Esophagus (tissue), 2 donors: Measurements from ENCODE around the gene GNG14. TPM values are rescaled to one million over a fixed set of nuclear protein-coding genes. Genes with fewer than 3 reads are reported as not detected.
A peak's percentile ranks its signal among the peaks of the same experiment; 100 is the strongest.

Experiments used
- H3K27ac ChIP-seq, 2 donors: one replicate each; pipeline ENCODE4 v1.5.1; 2013; ENCODE audit warnings: low read depth in 2 of 2, mild to moderate bottlenecking in 2 of 2, inconsistent platforms in 1 of 2, low read length in 1 of 2, moderate library complexity in 1 of 2
- H3K27me3 ChIP-seq, 2 donors: one replicate each; pipeline ENCODE4 v1.6.1; 2013; ENCODE audit warnings: low read length in 2 of 2, control low read depth in 1 of 2, mild to moderate bottlenecking in 1 of 2; ENCODE audit not compliant: insufficient read depth in 2 of 2, control insufficient read depth in 1 of 2
- H3K36me3 ChIP-seq, 2 donors: one replicate each; pipeline ENCODE4 v1.6.1; 2013; ENCODE audit warnings: low read length in 1 of 2; ENCODE audit not compliant: control insufficient read depth in 2 of 2, insufficient read depth in 2 of 2
- H3K4me1 ChIP-seq, 2 donors: one replicate each; pipeline ENCODE4 v1.6.1; 2013; ENCODE audit warnings: low read length in 1 of 2; ENCODE audit not compliant: control insufficient read depth in 2 of 2, insufficient read depth in 2 of 2
- H3K4me3 ChIP-seq, 2 donors: one replicate each; pipeline ENCODE4 v1.5.1; 2013; ENCODE audit warnings: low read length in 2 of 2, mild to moderate bottlenecking in 2 of 2, low read depth in 1 of 2, moderate library complexity in 1 of 2
- H3K9me3 ChIP-seq, 2 donors: one replicate each; pipeline ENCODE4 v1.6.1; 2013; ENCODE audit warnings: mild to moderate bottlenecking in 2 of 2, low read depth in 1 of 2, low read length in 1 of 2, moderate library complexity in 1 of 2; ENCODE audit not compliant: control insufficient read depth in 2 of 2, insufficient read depth in 1 of 2
- WGBS, 2 donors: extraction: QIAGEN DNeasy Blood & Tissue Kit; methylation state at CpG; one replicate each; pipeline ENCODE4 v1.1.7; 2013; 5-methylcytosine and 5-hydroxymethylcytosine counted together
- polyA plus RNA-seq, 2 donors: library from polyadenylated mRNA; stranded (reverse); fragments of 200-250 nt; gene quantifications; one replicate each; pipeline ENCODE4 v1.2.3, GENCODE V29; 2013
- donor health status: healthy with polysubstance abuse.
- donor health status: Bipolar disorder and iron deficiency.

The GNG14 gene
- polyA plus RNA-seq, 2 donors, result not detected

DNA sequence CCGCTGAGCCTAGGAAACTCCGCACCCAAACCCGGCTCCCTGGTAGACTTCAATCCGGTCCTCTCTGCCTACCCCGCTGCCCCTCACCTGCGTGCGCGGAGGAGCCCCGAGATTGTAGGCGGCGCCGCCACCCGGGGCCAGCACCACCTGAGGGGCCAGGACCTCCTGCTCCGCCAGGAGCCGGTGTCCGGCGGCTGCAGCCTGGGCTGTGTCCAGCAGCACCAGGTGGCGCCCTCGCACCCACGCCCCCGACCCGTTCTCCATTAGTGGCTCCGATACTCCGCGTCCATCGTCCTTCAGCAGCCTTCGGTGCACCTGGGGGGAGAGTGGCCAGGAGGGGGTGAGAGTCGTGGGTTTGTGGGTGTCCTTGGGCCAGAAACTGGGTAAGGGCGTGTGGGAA is 39.7 kb upstream of the GNG14 start:
- H3K36me3 ChIP-seq, result peaks cover 0 to 3% of the 10 kb centered on the region in 2 donors
- peak overlapping the region; percentile 6 to 8 for H3K4me3 ChIP-seq
- no peaks in the 10 kb centered on the region for H3K9me3 ChIP-seq
- peaks cover 5 to 7% of the 10 kb centered on the region in 2 donors for H3K4me1 ChIP-seq
- no peak overlapping the region for H3K27ac ChIP-seq
- 20 to 33% methylated on average over 27 to 29 of the region's 29 CpGs for WGBS, 2 donors
- H3K27me3 ChIP-seq, result no peaks in the 10 kb centered on the region

DNA sequence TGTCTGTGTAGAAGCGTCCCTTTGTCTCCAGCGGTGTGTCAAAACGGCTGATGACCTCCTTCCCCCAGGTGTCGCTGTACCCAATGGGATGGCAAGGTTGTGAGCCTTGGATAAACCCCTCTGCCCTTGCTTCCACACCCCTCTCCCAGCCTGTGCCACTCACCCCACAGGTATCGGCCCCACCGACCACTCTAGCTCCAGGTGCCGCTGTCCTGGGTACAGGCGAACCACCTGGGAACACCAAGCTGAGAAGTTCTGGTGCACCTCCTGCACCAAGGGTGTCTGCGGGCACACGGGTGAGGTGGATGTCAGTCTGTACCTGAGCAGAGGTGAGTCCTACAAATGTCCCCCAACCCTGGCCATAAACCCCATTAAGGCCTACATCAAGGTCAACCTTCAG is 37.9 kb upstream of the GNG14 start:
- Histone ChIP-seq H3K27me3 (no peaks in the 10 kb centered on the region), H3K9me3 (no peaks in the 10 kb centered on the region), H3K36me3 (peaks cover 1 to 3% of the 10 kb centered on the region in 2 donors), H3K4me3 (no peak overlapping the region), H3K4me1 (peaks cover 5 to 7% of the 10 kb centered on the region in 2 donors), H3K27ac (no peak overlapping the region)
- 95 to 97% methylated on average over 10 of the region's 10 CpGs for WGBS, 2 donors

DNA sequence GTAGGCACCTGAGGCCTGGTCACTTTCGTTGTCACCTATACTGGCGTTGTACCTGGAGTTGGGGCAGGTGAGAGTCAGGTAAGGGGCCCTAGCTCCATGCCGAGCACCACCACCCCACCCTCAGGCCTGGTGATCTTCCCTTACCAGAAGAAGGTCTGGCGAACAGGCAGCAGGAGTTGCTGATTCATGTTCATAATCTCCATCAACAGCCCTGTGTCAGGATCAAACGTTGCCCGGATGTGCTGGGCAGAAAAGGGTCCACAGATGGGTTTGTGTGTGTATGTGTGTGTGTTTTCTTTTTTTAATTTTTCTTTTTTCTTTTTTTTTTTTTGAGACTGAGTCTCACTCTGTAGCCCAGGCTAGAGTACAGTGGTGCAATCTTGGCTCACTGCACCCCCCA is 35.6 kb upstream of the GNG14 start:
- Histone ChIP-seq H3K36me3 (peaks cover 9 to 12% of the 10 kb centered on the region in 2 donors), H3K9me3 (no peaks in the 10 kb centered on the region), H3K27ac (no peak overlapping the region), H3K27me3 (no peaks in the 10 kb centered on the region), H3K4me3 (no peak overlapping the region), H3K4me1 (peaks cover 5 to 7% of the 10 kb centered on the region in 2 donors)
- WGBS, 2 donors, result 91 to 92% methylated on average over 6 of the region's 6 CpGs

DNA sequence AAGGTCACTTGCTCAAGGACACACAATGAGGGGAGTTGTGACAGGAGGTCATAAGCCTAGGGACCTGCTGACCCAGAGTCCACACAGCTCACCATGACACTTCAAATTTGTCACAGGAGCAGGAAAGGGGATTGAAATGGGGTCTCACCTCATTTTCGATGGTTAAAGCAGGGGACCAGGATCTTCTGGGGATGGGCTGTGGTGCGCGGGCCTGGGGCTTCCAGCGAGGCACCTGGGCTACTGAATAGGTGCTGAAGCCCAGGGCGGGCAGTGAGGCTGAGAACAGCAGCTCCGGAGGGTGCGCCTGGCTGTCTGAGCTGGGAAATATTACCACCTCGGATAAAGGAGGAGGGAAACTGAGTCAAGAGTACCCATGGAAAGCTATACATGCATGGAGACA is 32.3 kb upstream of the GNG14 start:
- Histone ChIP-seq H3K9me3 (no peaks in the 10 kb centered on the region), H3K27ac (no peak overlapping the region), H3K4me1 (no peaks in the 10 kb centered on the region), H3K4me3 (no peak overlapping the region), H3K36me3 (peaks cover 9 to 24% of the 10 kb centered on the region in 2 donors), H3K27me3 (no peaks in the 10 kb centered on the region)
- 94 to 96% methylated on average over 8 of the region's 8 CpGs for WGBS, 2 donors

DNA sequence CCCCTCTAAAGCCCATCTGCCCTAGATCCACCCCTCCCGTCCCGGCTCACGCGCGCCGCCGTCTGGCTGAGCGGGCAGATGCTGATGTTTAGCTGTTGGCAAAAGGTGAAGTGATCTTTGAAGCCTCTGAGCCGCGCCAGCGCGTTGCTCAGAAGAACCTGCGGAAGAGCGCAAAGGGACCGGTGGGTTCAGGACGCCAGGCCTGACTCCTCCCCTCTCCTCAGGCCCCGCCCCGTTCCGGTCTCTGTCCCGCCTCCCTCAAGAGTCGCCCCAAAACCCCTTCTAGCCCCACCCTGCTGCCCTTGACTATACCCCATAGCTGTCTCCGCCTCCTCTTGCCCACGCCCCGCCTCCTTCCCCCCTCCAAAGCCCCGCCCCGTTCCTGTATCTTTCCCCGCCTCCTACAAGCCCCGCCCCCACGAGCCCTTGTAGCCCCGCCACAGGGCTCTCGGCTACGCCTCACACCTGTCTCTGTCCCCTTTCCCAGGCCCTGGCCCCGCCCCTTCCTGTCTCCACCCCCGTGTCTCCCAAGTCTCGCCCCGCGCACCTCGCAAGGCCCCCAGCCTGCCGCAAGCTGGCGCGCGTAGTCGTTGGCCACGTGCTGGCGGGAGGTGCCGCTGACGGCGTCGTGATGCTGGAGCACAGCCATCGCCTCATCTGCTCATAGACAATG is 30.8 kb upstream of the GNG14 start:
- no peaks in the 10 kb centered on the region for H3K9me3 ChIP-seq
- H3K27me3 ChIP-seq, result no peaks in the 10 kb centered on the region
- no peak overlapping the region for H3K27ac ChIP-seq
- H3K4me1 ChIP-seq, result no peaks in the 10 kb centered on the region
- WGBS, 2 donors, result 69 to 75% methylated on average over 48 to 50 of the region's 50 CpGs
- H3K4me3 ChIP-seq, result no peak overlapping the region
- H3K36me3 ChIP-seq, result peaks cover 9 to 30% of the 10 kb centered on the region in 2 donors

DNA sequence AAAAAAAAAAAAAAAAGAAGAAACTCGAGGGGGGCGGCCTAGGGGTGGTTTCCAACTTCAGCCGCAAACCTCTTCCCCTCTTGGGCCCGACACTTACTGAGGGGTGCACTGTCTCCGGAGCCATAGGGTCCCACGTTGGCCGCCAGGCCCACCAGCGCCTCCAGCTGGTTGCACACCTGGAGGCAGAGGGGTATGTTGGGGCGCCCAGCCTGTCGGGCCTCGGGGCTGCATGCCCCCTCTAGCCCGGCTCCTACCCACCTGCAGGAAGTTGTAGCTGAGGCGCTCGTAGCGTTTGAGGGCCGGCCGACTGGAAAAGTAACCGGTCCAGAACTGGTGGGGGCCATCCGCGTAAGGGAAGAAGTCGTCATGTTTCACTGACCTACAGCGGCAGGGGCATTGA is 29.8 kb upstream of the GNG14 start:
- Histone ChIP-seq H3K27me3 (no peaks in the 10 kb centered on the region), H3K4me3 (no peak overlapping the region), H3K4me1 (no peaks in the 10 kb centered on the region), H3K27ac (no peak overlapping the region), H3K9me3 (no peaks in the 10 kb centered on the region), H3K36me3 (peaks cover 9 to 28% of the 10 kb centered on the region in 2 donors)
- 93 to 97% methylated on average over 22 of the region's 22 CpGs for WGBS, 2 donors

DNA sequence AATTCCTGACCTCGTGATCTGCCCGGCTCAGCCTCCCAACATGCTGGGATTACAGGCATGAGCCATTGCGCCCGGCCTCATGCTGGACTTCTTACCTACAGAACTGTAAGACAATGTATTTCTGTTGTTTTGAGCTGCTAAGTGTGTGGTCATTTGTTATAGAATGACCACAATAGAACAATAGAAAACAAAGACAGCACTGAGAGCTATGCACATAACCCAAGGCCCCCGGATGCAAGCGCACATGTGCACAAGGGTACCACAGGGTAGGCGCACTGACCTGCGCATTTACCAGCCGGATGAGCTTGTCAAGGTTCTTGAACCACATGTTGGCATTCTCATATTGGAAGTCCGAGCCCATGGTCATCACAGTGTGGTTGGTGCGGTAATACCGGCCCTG is 26.8 kb upstream of the GNG14 start:
- Histone ChIP-seq H3K27me3 (no peaks in the 10 kb centered on the region), H3K4me3 (no peak overlapping the region), H3K27ac (no peak overlapping the region), H3K4me1 (peaks cover 2 to 6% of the 10 kb centered on the region in 2 donors), H3K9me3 (no peaks in the 10 kb centered on the region), H3K36me3 (peaks cover 0 to 34% of the 10 kb centered on the region in 2 donors)
- 93 to 94% methylated on average over 12 of the region's 12 CpGs for WGBS, 2 donors

DNA sequence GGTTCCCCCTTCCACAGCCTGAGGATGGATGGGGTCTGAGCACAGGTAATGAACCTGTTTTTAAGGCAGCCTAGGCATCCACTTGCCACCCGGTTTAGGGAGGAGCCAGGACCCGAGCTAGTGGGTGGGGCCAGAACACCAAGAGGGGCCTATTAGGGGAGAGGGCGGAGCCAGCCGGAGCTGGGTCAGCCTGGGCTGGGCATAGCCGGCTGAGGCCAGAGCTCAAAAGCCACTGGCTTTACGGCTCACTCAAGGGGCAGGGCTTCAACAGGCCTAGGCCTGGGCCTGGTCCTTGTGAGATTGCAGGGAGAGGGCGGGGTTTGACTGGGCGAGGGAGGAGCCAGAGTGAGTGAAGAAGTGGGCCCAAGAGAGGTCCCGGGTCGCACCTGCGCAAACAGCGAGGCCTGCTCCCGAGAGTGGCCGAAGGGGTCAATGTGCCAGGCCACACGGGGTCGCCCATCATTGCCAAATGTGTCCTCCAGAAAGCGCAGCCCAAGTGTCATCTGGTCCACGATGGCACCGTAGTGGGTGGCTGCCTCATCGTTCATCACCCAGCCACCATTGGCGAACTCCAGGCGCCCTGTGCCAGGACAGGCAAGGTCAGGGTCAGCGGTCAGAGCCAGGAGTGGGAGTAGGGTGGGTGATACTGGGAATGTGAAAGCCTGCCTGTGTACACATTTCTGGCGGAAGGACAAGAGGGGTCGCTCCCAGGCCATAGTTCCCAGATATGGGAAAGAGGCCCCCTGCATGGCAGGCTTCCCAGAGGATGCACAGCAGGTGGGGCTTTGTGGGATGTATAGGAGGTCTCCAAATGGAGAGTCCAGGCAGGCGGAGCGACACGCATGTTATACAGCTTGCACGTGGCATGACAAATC is 23.2 kb upstream of the GNG14 start:
- peak overlapping the region in 1 of 2 donors; percentile 2 for H3K4me3 ChIP-seq
- H3K36me3 ChIP-seq, result peaks cover 0 to 25% of the 10 kb centered on the region in 2 donors
- peak overlapping the region in 1 of 2 donors; percentile 22 for H3K27ac ChIP-seq
- no peaks in the 10 kb centered on the region for H3K27me3 ChIP-seq
- 86 to 87% methylated on average over 29 of the region's 29 CpGs for WGBS, 2 donors
- peaks cover 14 to 20% of the 10 kb centered on the region in 2 donors for H3K4me1 ChIP-seq
- no peaks in the 10 kb centered on the region for H3K9me3 ChIP-seq

DNA sequence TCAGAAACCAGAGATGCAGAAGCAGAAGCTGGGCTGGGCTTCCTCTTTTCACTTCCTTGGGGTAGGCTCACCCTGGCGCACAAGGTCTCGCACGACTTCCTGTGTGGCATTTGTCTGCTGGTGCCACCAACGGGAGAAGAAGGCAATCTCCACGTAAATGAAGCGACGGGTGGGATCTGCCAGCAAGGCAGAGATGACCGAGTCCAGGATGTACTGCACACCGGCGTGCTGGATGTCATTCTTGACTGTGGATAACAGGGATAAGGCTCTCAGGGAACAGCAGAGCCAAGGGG is 22.6 kb upstream of the GNG14 start:
- Histone ChIP-seq H3K9me3 (no peaks in the 10 kb centered on the region), H3K27me3 (no peaks in the 10 kb centered on the region), H3K4me1 (peaks cover 16 to 21% of the 10 kb centered on the region in 2 donors), H3K36me3 (peaks cover 0 to 22% of the 10 kb centered on the region in 2 donors), H3K27ac (no peak overlapping the region), H3K4me3 (peak overlapping the region in 1 of 2 donors; percentile 92)
- WGBS, 2 donors, result 76 to 77% methylated on average over 10 of the region's 10 CpGs
